Dendritic cell treated with granulocyte-macrophage colony-stimulating factor and Interleukin-4, amounts not matched to agents 40 ng/mL and 50 ng/mL, for 4 days (primary cell): ENCODE measurements around the gene HUS1.

Source experiments
- H3K27ac Mint-ChIP-seq: one replicate; pipeline ENCODE4 v1.8.0; 2022; ENCODE audit warnings: mild to moderate bottlenecking, mixed read lengths
- H3K27me3 Mint-ChIP-seq: one replicate; pipeline ENCODE4 v1.8.0; 2022; ENCODE audit warnings: mild to moderate bottlenecking, mixed read lengths
- H3K36me3 Mint-ChIP-seq: one replicate; pipeline ENCODE4 v1.8.0; 2022; ENCODE audit warnings: low read depth, mixed read lengths
- H3K4me1 Mint-ChIP-seq: one replicate; pipeline ENCODE4 v1.8.0; 2022; ENCODE audit warnings: low read depth, mixed read lengths
- H3K4me3 Mint-ChIP-seq: one replicate; pipeline ENCODE4 v1.8.0; 2022; ENCODE audit warnings: mild to moderate bottlenecking, moderate library complexity, mixed read lengths
- H3K9me3 Mint-ChIP-seq: one replicate; pipeline ENCODE4 v1.8.0; 2022; ENCODE audit warnings: mixed read lengths
- intact Hi-C: fragments of 100-400 bp; cut with micrococcal nuclease; formaldehyde crosslinking; loops from one replicate; pipeline ENCODE4 v1.15.0; 2022

Gene HUS1

DNA sequence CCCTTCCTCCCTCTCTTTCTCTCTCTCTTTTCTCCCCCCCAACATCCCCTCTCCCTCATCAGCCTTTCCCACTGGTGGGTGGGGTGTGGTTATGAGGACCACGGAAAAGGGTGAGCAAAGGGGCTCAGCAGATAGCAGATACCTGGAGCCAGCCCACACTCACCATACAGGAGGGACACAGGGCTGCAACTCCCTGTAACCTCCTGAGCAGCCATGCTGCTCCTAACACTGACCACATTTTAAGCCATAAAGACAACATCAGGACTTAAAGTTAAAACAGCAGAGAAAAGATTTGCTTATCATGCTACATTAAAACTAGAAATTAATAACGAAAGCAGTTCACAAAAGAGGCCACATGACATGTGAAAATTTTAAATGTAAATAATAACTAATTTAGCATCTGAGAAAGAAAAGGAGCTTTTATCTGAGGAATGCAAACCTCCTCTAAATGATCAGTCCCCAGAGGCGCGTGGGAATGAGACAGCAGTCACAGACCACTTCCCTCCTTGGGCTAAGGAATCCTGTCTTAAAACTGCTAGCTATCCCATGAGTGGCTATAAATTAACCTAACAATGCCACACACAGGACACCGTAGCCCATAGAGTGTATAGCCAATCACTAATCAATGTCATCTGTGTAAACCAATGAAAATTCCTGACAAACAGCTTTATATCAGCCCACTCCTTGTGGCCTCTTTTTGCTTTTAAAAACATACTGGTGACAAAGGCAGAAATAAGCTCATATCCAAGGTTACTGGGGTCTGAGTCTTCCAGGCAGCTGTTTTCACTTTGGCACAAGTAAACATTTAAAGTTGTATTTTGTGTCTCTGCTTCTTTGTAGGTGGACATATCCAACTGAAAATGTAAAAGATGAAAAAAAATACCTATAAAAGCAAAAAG lies 64.4 kb downstream of the HUS1 start:
- Mint-ChIP-seq H3K4me1 (no peaks in the 10 kb centered on the region), H3K9me3 (no peaks in the 10 kb centered on the region), H3K36me3 (no peaks in the 10 kb centered on the region), H3K27ac (no peak overlapping the region), H3K27me3 (peaks cover 37% of the 10 kb centered on the region), H3K4me3 (no peak overlapping the region)
- intact Hi-C loops, result no loop called here
